Measurements from ENCODE around the gene AJAP1.

AJAP1 gene

GRCh38 chr1:4678066-4678717 lies 23.8 kb downstream of the AJAP1 start:
- no peak for DNase-seq (ENCODE audit: low read depth in 2 of 2)

- DNase-seq (ENCODE audit: low read depth in 2 of 2): no peak
Observed at GRCh38 chr1:4681026-4681425, 26.6 kb downstream of the AJAP1 start.

- DNase-seq (ENCODE audit: low read depth in 2 of 2): no peak
Observed at GRCh38 chr1:4682607-4683220, 28.3 kb downstream of the AJAP1 start.

- no peak for DNase-seq (ENCODE audit: low read depth in 2 of 2)
Observed at GRCh38 chr1:4684136-4684535, 29.7 kb downstream of the AJAP1 start.

GRCh38 chr1:4684864-4685522 lies 30.6 kb downstream of the AJAP1 start:
- DNase-seq (ENCODE audit: low read depth in 2 of 2): no peak

GRCh38 chr1:4685523-4685865 lies 31.1 kb downstream of the AJAP1 start:
- DNase-seq (ENCODE audit: low read depth in 2 of 2): no peak

- DNase-seq (ENCODE audit: low read depth in 2 of 2): no peak
Observed at GRCh38 chr1:4687943-4688342, 33.5 kb downstream of the AJAP1 start.

GRCh38 chr1:4689271-4689935 lies 35.0 kb downstream of the AJAP1 start:
- no peak for DNase-seq (ENCODE audit: low read depth in 2 of 2)

GRCh38 chr1:4689941-4690635 lies 35.7 kb downstream of the AJAP1 start:
- DNase-seq (ENCODE audit: low read depth in 2 of 2): no peak

- DNase-seq (ENCODE audit: low read depth in 2 of 2): no peak
Observed at GRCh38 chr1:4690951-4691675, 36.7 kb downstream of the AJAP1 start.

GRCh38 chr1:4691766-4692405 lies 37.5 kb downstream of the AJAP1 start:
- no peak for DNase-seq (ENCODE audit: low read depth in 2 of 2)

- no peak for DNase-seq (ENCODE audit: low read depth in 2 of 2)
Observed at GRCh38 chr1:4692437-4692836, 38.0 kb downstream of the AJAP1 start.

- DNase-seq (ENCODE audit: low read depth in 2 of 2): no peak
Observed at GRCh38 chr1:4693331-4693730, 38.9 kb downstream of the AJAP1 start.

- DNase-seq (ENCODE audit: low read depth in 2 of 2): no peak
Observed at GRCh38 chr1:4693891-4694290, 39.5 kb downstream of the AJAP1 start.

- no peak for DNase-seq (ENCODE audit: low read depth in 2 of 2)
Observed at GRCh38 chr1:4694492-4694891, 40.1 kb downstream of the AJAP1 start.

GRCh38 chr1:4695241-4695640 lies 40.8 kb downstream of the AJAP1 start:
- DNase-seq (ENCODE audit: low read depth in 2 of 2): no peak

- DNase-seq (ENCODE audit: low read depth in 2 of 2): no peak
Observed at GRCh38 chr1:4696161-4696745, 41.8 kb downstream of the AJAP1 start.

- DNase-seq (ENCODE audit: low read depth in 2 of 2): no peak
Observed at GRCh38 chr1:4696753-4697152, 42.3 kb downstream of the AJAP1 start.

- no peak for DNase-seq (ENCODE audit: low read depth in 2 of 2)
Observed at GRCh38 chr1:4697801-4698200, 43.4 kb downstream of the AJAP1 start.

- no peak for DNase-seq (ENCODE audit: low read depth in 2 of 2)
Observed at GRCh38 chr1:4698911-4699310, 44.5 kb downstream of the AJAP1 start.
